ENCODE measurements around the gene EPHB1.

The EPHB1 gene

GRCh38 chr3:134820994-134821393 lies 25.9 kb downstream of the EPHB1 start:
- peaks cover 10% of the 10 kb centered on the region for H3K27me3 Mint-ChIP-seq (ENCODE audit: low read depth)
- H3K36me3 Mint-ChIP-seq (ENCODE audit: low read depth): no peaks in the 10 kb centered on the region
- no peaks in the 10 kb centered on the region for H3K4me1 Mint-ChIP-seq
- no peak overlapping the region for H3K4me3 Mint-ChIP-seq
- H3K9me3 Mint-ChIP-seq: no peaks in the 10 kb centered on the region
- H3K27ac Mint-ChIP-seq: no peak overlapping the region
- TF ChIP-seq CTCF (IDR thresholded peaks at IDR 0.05; ENCODE audit: unreplicated experiment in 3 of 3): no peak

GRCh38 chr3:134822090-134822489 lies 27.0 kb downstream of the EPHB1 start:
- Mint-ChIP-seq H3K9me3 (no peaks in the 10 kb centered on the region), H3K27ac (no peak overlapping the region), H3K4me1 (no peaks in the 10 kb centered on the region), H3K36me3 (ENCODE audit: low read depth) (no peaks in the 10 kb centered on the region), H3K4me3 (no peak overlapping the region), H3K27me3 (ENCODE audit: low read depth) (peaks cover 10% of the 10 kb centered on the region)
- no peak for TF ChIP-seq CTCF (IDR thresholded peaks at IDR 0.05; ENCODE audit: unreplicated experiment in 3 of 3)

GRCh38 chr3:134823679-134824078 lies 28.6 kb downstream of the EPHB1 start:
- H3K27ac Mint-ChIP-seq: no peak overlapping the region
- H3K4me1 Mint-ChIP-seq: no peaks in the 10 kb centered on the region

GRCh38 chr3:134824791-134825190 lies 29.7 kb downstream of the EPHB1 start:
- Mint-ChIP-seq H3K4me3 (no peak overlapping the region), H3K4me1 (no peaks in the 10 kb centered on the region), H3K36me3 (ENCODE audit: low read depth) (no peaks in the 10 kb centered on the region), H3K9me3 (no peaks in the 10 kb centered on the region), H3K27ac (no peak overlapping the region), H3K27me3 (ENCODE audit: low read depth) (peaks cover 6% of the 10 kb centered on the region)
- TF ChIP-seq CTCF (IDR thresholded peaks at IDR 0.05; ENCODE audit: unreplicated experiment in 3 of 3): no peak

More at GRCh38 chr3:134823679-134824078, 28.6 kb downstream of the EPHB1 start:
- Mint-ChIP-seq H3K9me3 (no peaks in the 10 kb centered on the region), H3K4me3 (no peak overlapping the region), H3K36me3 (ENCODE audit: low read depth) (no peaks in the 10 kb centered on the region), H3K27me3 (ENCODE audit: low read depth) (peaks cover 9% of the 10 kb centered on the region)
- TF ChIP-seq CTCF (IDR thresholded peaks at IDR 0.05; ENCODE audit: unreplicated experiment in 3 of 3): no peak

- Mint-ChIP-seq H3K4me1 (no peaks in the 10 kb centered on the region), H3K27ac (no peak overlapping the region), H3K27me3 (ENCODE audit: low read depth) (peaks cover 6% of the 10 kb centered on the region), H3K9me3 (no peaks in the 10 kb centered on the region), H3K36me3 (ENCODE audit: low read depth) (no peaks in the 10 kb centered on the region), H3K4me3 (no peak overlapping the region)
- no peak for TF ChIP-seq CTCF (IDR thresholded peaks at IDR 0.05; ENCODE audit: unreplicated experiment in 3 of 3)
These were observed 32.2 kb downstream of the EPHB1 start for GRCh38 chr3:134827213-134827612.

GRCh38 chr3:134829721-134830120 lies 34.7 kb downstream of the EPHB1 start:
- no peaks in the 10 kb centered on the region for H3K36me3 Mint-ChIP-seq (ENCODE audit: low read depth)
- H3K4me1 Mint-ChIP-seq: no peaks in the 10 kb centered on the region
- H3K4me3 Mint-ChIP-seq: no peak overlapping the region
- H3K27ac Mint-ChIP-seq: no peak overlapping the region
- peaks cover 3% of the 10 kb centered on the region for H3K27me3 Mint-ChIP-seq (ENCODE audit: low read depth)
- no peaks in the 10 kb centered on the region for H3K9me3 Mint-ChIP-seq
- TF ChIP-seq CTCF (IDR thresholded peaks at IDR 0.05; ENCODE audit: unreplicated experiment in 3 of 3): no peak
